ENCODE measurements around the gene TOE1. TPM values are rescaled to one million over a fixed set of nuclear protein-coding genes. Genes with fewer than 3 reads are reported as not detected.
A peak's percentile ranks its signal among the peaks of the same experiment; 100 is the strongest.

Gene TOE1
- total RNA-seq, 1 donor from 2014 or later, result 6.3 TPM

DNA sequence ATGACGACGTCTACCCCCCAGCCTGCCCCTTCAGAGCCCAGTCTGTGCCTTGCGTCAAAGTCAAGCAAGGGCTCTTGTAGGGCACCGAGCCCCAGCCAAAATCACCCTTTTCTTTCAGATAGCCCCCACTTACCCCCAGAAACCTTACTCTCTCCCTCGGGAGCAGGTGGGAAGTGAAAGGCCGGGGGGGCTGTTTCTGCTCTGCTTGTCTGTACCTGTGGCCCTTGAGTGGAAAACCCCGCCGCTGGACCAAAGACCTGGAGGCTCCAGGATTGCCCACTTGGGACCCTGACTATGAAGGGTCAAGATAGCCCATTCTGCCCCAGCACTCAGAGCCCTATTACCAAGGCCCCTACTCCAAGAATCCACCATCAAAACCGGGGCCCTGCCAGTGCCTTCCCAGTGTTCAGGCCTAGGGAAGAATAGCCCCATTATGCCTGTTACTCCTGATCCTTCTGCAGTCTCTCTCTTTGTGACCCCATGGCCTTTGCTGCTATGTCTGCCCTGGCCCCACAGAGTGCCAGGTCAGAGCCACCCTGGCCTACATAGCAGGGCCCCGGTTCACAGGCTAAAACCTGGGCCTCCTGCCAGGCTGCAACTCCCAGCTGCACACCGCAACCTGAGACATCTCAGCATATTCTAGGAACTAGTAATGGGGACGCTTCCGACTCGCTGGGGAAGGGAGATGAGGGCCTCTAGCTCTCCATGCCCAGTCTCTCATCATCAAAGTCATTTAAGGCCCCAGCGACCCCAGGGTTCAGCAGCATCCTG is 35.5 kb upstream of the TOE1 start:
- Histone ChIP-seq H3K27me3 (ENCODE audit: control insufficient read depth in 3 of 3, insufficient read depth in 3 of 3, low read length in 3 of 3) (no peaks in the 10 kb centered on the region), H3K4me3 (ENCODE audit: low read length in 3 of 3) (peak overlapping the region; percentile 76 to 91 (median 85)), H3K9ac (ENCODE audit: low read depth in 1 of 3, low read length in 3 of 3) (peak overlapping the region; percentile 87 to 94 (median 94)), H3K4me1 (ENCODE audit: control insufficient read depth in 3 of 3, insufficient read depth in 3 of 3, low read length in 3 of 3) (peaks cover 12 to 18% (median 18%) of the 10 kb centered on the region in 3 donors), H3K36me3 (ENCODE audit: control insufficient read depth in 3 of 3, insufficient read depth in 3 of 3, low read length in 3 of 3) (no peaks in the 10 kb centered on the region), H3K9me3 (ENCODE audit: control insufficient read depth in 3 of 3, low read length in 3 of 3) (no peaks in the 10 kb centered on the region), H3K27ac (ENCODE audit: low read depth, low read length) (peak overlapping the region; percentile 87)

DNA sequence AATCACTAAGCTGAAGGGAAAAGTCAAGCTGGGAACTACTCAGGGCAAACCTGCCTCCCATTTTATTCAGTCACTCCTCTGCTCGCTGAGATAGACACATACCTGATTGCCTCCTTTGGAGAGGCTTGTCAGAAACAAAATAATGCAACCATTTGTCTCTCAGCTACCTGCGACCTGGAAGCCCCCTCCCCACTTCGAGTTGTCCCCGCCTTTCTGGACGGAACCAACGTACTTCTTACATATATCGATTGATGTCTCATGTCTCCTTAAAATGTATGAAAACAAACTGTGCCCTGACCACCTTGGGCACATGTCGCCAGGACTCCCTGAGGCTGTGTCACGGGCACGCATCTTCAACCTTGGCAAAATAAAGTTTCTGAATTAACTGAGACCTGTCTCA is 34.7 kb upstream of the TOE1 start:
- H3K4me3 ChIP-seq (ENCODE audit: low read length in 3 of 3), result peak overlapping the region in 1 of 3 donors; percentile 76
- peaks cover 12 to 18% (median 18%) of the 10 kb centered on the region in 3 donors for H3K4me1 ChIP-seq (ENCODE audit: control insufficient read depth in 3 of 3, insufficient read depth in 3 of 3, low read length in 3 of 3)
- H3K9ac ChIP-seq (ENCODE audit: low read depth in 1 of 3, low read length in 3 of 3), result no peak overlapping the region
- no peaks in the 10 kb centered on the region for H3K27me3 ChIP-seq (ENCODE audit: control insufficient read depth in 3 of 3, insufficient read depth in 3 of 3, low read length in 3 of 3)
- H3K27ac ChIP-seq (ENCODE audit: low read depth, low read length), result peak overlapping the region; percentile 87
- H3K36me3 ChIP-seq (ENCODE audit: control insufficient read depth in 3 of 3, insufficient read depth in 3 of 3, low read length in 3 of 3), result no peaks in the 10 kb centered on the region
- H3K9me3 ChIP-seq (ENCODE audit: control insufficient read depth in 3 of 3, low read length in 3 of 3), result no peaks in the 10 kb centered on the region

DNA sequence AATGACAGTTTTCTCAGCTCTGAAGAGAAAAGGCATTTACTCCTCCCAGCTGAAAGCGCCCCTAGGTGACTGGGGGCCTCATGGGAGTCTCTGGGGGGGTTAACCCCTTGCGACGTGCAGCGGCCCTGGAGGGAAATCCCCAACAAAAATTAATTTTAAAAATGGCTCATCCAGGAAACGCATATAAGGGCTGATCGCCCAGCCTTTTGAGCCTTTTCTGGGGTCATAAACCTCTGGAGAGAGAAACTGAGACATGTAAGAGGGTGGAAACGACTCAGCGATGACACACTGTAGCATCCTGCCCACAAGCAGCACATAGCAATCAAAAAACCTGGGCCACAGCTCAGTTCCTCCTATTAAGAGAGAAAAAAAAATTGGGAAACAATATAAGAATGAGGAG is 33.7 kb upstream of the TOE1 start:
- Histone ChIP-seq H3K9me3 (ENCODE audit: control insufficient read depth in 3 of 3, low read length in 3 of 3) (no peaks in the 10 kb centered on the region), H3K27ac (ENCODE audit: low read depth, low read length) (no peak overlapping the region), H3K9ac (ENCODE audit: low read depth in 1 of 3, low read length in 3 of 3) (no peak overlapping the region), H3K4me3 (ENCODE audit: low read length in 3 of 3) (no peak overlapping the region), H3K4me1 (ENCODE audit: control insufficient read depth in 3 of 3, insufficient read depth in 3 of 3, low read length in 3 of 3) (peaks cover 12 to 18% (median 18%) of the 10 kb centered on the region in 3 donors), H3K36me3 (ENCODE audit: control insufficient read depth in 3 of 3, insufficient read depth in 3 of 3, low read length in 3 of 3) (no peaks in the 10 kb centered on the region), H3K27me3 (ENCODE audit: control insufficient read depth in 3 of 3, insufficient read depth in 3 of 3, low read length in 3 of 3) (no peaks in the 10 kb centered on the region)

DNA sequence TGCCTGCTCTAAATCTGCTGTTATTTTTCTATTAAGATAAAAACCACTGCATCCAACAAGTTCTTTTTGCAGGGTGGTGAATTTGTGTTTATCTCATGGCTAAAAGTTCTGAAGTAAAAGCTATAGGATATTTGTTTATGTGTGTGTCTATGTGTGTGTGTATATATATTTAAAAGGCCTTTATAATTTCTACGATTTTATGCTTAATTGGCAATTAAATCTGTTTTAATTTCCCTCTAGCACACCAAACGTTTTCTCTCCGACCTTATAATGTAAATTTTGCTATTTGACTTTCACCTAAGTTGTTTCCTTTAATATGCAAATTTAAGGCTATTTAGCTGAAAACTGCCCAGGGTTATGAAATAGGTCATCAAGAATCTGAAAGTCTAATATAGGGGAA is 33.1 kb upstream of the TOE1 start:
- Histone ChIP-seq H3K27me3 (ENCODE audit: control insufficient read depth in 3 of 3, insufficient read depth in 3 of 3, low read length in 3 of 3) (no peaks in the 10 kb centered on the region), H3K27ac (ENCODE audit: low read depth, low read length) (no peak overlapping the region), H3K36me3 (ENCODE audit: control insufficient read depth in 3 of 3, insufficient read depth in 3 of 3, low read length in 3 of 3) (no peaks in the 10 kb centered on the region), H3K9me3 (ENCODE audit: control insufficient read depth in 3 of 3, low read length in 3 of 3) (no peaks in the 10 kb centered on the region), H3K9ac (ENCODE audit: low read depth in 1 of 3, low read length in 3 of 3) (no peak overlapping the region), H3K4me3 (ENCODE audit: low read length in 3 of 3) (no peak overlapping the region), H3K4me1 (ENCODE audit: control insufficient read depth in 3 of 3, insufficient read depth in 3 of 3, low read length in 3 of 3) (peaks cover 12 to 18% (median 18%) of the 10 kb centered on the region in 3 donors)

DNA sequence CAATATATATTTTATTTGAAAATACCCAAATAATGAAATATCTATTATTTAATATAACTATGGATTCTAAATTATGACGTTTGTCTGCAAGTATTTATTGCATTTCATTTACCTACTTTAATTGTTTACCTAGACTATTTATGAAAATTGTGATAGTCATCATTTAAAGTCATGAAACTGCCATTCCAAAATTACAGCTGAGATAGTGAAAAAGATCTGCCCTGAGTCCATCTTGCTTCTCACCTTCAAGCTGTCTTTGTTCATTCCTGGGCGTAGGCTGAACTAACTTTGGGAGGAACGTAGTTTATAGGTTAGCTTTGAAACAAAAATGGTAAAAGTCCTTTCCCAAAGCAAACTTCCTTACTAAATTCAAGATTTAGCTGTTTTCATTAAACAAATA is 25.7 kb upstream of the TOE1 start:
- no peaks in the 10 kb centered on the region for H3K36me3 ChIP-seq (ENCODE audit: control insufficient read depth in 3 of 3, insufficient read depth in 3 of 3, low read length in 3 of 3)
- H3K9me3 ChIP-seq (ENCODE audit: control insufficient read depth in 3 of 3, low read length in 3 of 3), result no peaks in the 10 kb centered on the region
- no peak overlapping the region for H3K4me3 ChIP-seq (ENCODE audit: low read length in 3 of 3)
- no peaks in the 10 kb centered on the region for H3K27me3 ChIP-seq (ENCODE audit: control insufficient read depth in 3 of 3, insufficient read depth in 3 of 3, low read length in 3 of 3)
- H3K9ac ChIP-seq (ENCODE audit: low read depth in 1 of 3, low read length in 3 of 3), result no peak overlapping the region
- H3K27ac ChIP-seq (ENCODE audit: low read depth, low read length), result no peak overlapping the region
- H3K4me1 ChIP-seq (ENCODE audit: control insufficient read depth in 3 of 3, insufficient read depth in 3 of 3, low read length in 3 of 3), result no peaks in the 10 kb centered on the region

DNA sequence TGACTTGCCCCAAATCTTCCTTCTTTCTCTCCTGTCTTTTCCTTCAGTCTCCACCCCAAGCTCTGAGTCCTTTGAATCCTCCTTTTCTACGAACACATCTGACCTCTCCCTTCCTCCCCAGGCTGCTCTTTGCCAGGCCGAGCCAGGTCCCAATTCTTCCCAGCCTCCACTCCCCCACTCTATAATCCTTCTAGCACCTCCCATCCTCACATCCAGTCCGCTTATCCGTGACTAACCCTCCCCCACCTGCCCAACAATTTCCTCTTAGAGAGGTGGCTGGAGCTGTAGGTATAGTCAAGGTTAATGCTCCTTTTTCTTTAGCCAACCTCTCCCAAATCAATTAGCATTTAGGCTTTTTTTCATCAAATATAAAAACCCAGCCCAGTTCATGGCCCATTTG is 22.8 kb upstream of the TOE1 start:
- Histone ChIP-seq H3K9me3 (ENCODE audit: control insufficient read depth in 3 of 3, low read length in 3 of 3) (no peaks in the 10 kb centered on the region), H3K36me3 (ENCODE audit: control insufficient read depth in 3 of 3, insufficient read depth in 3 of 3, low read length in 3 of 3) (no peaks in the 10 kb centered on the region), H3K27me3 (ENCODE audit: control insufficient read depth in 3 of 3, insufficient read depth in 3 of 3, low read length in 3 of 3) (no peaks in the 10 kb centered on the region), H3K4me1 (ENCODE audit: control insufficient read depth in 3 of 3, insufficient read depth in 3 of 3, low read length in 3 of 3) (no peaks in the 10 kb centered on the region), H3K4me3 (ENCODE audit: low read length in 3 of 3) (no peak overlapping the region), H3K27ac (ENCODE audit: low read depth, low read length) (no peak overlapping the region), H3K9ac (ENCODE audit: low read depth in 1 of 3, low read length in 3 of 3) (no peak overlapping the region)

DNA sequence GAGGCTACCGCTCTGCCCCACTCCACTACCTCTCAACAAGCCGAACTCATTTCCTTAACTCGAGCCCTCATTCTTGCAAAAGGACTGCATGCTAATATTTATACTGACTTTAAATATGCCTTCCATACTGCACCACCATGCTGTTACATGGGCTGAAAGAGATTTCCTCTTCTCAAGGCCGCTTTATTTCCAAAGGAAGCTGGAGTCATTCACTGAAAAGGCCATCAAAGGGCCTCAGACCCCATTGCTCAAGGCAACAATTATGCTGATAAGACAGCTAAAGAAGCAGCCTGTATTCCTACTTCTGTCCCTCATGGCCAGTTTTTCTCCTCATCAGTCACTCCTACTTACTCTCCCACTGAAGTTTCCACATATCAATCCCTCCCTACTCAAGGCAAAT is 20.2 kb upstream of the TOE1 start:
- Histone ChIP-seq H3K9ac (ENCODE audit: low read depth in 1 of 3, low read length in 3 of 3) (no peak overlapping the region), H3K27me3 (ENCODE audit: control insufficient read depth in 3 of 3, insufficient read depth in 3 of 3, low read length in 3 of 3) (no peaks in the 10 kb centered on the region), H3K9me3 (ENCODE audit: control insufficient read depth in 3 of 3, low read length in 3 of 3) (no peaks in the 10 kb centered on the region), H3K27ac (ENCODE audit: low read depth, low read length) (no peak overlapping the region), H3K36me3 (ENCODE audit: control insufficient read depth in 3 of 3, insufficient read depth in 3 of 3, low read length in 3 of 3) (no peaks in the 10 kb centered on the region), H3K4me3 (ENCODE audit: low read length in 3 of 3) (no peak overlapping the region), H3K4me1 (ENCODE audit: control insufficient read depth in 3 of 3, insufficient read depth in 3 of 3, low read length in 3 of 3) (no peaks in the 10 kb centered on the region)

DNA sequence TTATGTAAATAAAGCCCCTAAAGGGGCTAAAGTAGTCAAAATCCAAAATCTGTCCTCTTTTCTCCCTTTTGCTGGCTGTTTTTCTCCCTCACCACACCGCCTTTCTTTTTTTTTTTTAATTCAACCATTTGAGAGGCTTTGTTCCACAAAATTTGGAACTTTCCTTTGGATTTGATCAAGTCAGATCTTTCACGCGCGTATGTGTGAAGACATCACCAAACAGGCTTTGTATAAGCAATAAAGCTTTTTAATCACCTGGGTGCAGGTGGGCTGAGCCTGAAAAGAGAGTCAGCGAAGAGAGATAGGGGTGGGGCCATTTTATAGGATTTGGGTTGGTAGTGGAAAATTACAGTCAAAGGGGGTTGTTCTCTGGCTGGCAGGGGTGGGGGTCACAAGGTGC is 18.5 kb upstream of the TOE1 start:
- H3K36me3 ChIP-seq (ENCODE audit: control insufficient read depth in 3 of 3, insufficient read depth in 3 of 3, low read length in 3 of 3), result no peaks in the 10 kb centered on the region
- no peak overlapping the region for H3K4me3 ChIP-seq (ENCODE audit: low read length in 3 of 3)
- H3K4me1 ChIP-seq (ENCODE audit: control insufficient read depth in 3 of 3, insufficient read depth in 3 of 3, low read length in 3 of 3), result peaks cover 0 to 6% (median 3%) of the 10 kb centered on the region in 3 donors
- no peak overlapping the region for H3K27ac ChIP-seq (ENCODE audit: low read depth, low read length)
- H3K9me3 ChIP-seq (ENCODE audit: control insufficient read depth in 3 of 3, low read length in 3 of 3), result no peaks in the 10 kb centered on the region
- no peak overlapping the region for H3K9ac ChIP-seq (ENCODE audit: low read depth in 1 of 3, low read length in 3 of 3)
- no peaks in the 10 kb centered on the region for H3K27me3 ChIP-seq (ENCODE audit: control insufficient read depth in 3 of 3, insufficient read depth in 3 of 3, low read length in 3 of 3)

DNA sequence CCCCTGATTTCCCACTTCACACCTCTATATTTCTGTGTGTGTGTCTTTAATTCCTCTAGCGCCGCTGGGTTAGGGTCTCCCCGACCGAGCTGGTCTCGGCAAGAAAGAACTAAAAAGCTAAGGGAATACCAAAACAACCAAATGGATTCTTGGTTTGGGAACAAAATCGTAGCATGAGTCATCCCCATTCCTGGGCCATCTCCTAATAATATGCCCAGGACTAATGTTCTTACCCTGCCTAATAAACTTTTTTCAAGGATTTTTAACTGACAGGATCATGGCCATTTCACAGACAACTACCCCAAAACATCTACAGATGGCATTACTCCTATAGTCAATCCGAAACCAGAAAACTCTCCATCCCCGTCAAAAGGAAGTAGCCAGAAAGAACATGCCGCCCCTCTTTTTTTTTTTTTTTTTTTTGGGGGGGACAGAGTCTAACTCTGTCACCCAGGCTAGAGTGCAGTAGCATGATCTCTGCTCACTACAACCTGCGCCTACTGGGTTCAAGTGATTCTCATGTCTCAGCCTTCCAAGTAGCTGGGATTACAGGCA is 17.4 kb upstream of the TOE1 start:
- Histone ChIP-seq H3K27ac (ENCODE audit: low read depth, low read length) (no peak overlapping the region), H3K36me3 (ENCODE audit: control insufficient read depth in 3 of 3, insufficient read depth in 3 of 3, low read length in 3 of 3) (no peaks in the 10 kb centered on the region), H3K9me3 (ENCODE audit: control insufficient read depth in 3 of 3, low read length in 3 of 3) (no peaks in the 10 kb centered on the region), H3K27me3 (ENCODE audit: control insufficient read depth in 3 of 3, insufficient read depth in 3 of 3, low read length in 3 of 3) (no peaks in the 10 kb centered on the region), H3K4me3 (ENCODE audit: low read length in 3 of 3) (no peak overlapping the region), H3K4me1 (ENCODE audit: control insufficient read depth in 3 of 3, insufficient read depth in 3 of 3, low read length in 3 of 3) (peaks cover 6 to 17% (median 14%) of the 10 kb centered on the region in 3 donors), H3K9ac (ENCODE audit: low read depth in 1 of 3, low read length in 3 of 3) (no peak overlapping the region)

DNA sequence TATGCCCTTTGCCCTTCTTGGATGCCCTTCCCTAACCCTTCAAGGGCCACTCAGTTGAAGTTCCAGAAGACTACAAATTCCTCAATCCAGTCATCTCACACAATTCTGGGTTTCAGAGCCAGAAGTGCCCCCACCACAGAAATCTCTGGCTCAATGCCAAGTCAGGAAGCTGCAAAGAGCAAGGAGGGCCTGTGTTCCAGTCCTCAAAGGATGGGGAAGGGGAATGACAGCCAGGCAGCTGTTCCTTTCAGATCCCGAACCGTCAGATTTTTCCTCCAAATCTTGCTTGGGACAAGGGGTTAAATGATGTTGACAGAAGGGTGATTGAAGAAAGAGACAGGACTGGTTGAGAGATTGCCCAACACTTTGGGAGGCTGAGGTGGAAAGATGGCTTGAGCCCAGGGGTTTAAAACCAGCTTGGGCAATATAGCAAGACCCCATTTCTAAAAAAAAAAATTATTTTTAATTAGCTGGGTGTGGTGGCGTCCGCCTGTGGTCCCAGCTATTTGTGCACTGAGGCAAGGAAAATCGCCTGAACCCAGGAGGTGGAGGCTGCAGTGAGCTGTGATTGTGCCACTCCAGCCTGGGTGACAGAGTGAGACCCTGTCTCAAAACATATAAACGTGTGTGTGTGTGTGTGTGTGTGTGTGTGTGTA is 14.0 kb upstream of the TOE1 start:
- H3K9ac ChIP-seq (ENCODE audit: low read depth in 1 of 3, low read length in 3 of 3), result peak overlapping the region in 1 of 3 donors; percentile 82
- H3K36me3 ChIP-seq (ENCODE audit: control insufficient read depth in 3 of 3, insufficient read depth in 3 of 3, low read length in 3 of 3), result peaks cover 5 to 14% (median 8%) of the 10 kb centered on the region in 3 donors
- H3K9me3 ChIP-seq (ENCODE audit: control insufficient read depth in 3 of 3, low read length in 3 of 3), result no peaks in the 10 kb centered on the region
- no peak overlapping the region for H3K27ac ChIP-seq (ENCODE audit: low read depth, low read length)
- no peaks in the 10 kb centered on the region for H3K27me3 ChIP-seq (ENCODE audit: control insufficient read depth in 3 of 3, insufficient read depth in 3 of 3, low read length in 3 of 3)
- H3K4me1 ChIP-seq (ENCODE audit: control insufficient read depth in 3 of 3, insufficient read depth in 3 of 3, low read length in 3 of 3), result peaks cover 8 to 24% (median 17%) of the 10 kb centered on the region in 3 donors
- peak overlapping the region in 2 of 3 donors; percentile 76 to 81 for H3K4me3 ChIP-seq (ENCODE audit: low read length in 3 of 3)

Measured in skeletal muscle tissue (tissue), 4 donors.